IMR-90 (cell line): Measurements from ENCODE around the gene RXRG. TPM values are rescaled to one million over a fixed set of nuclear protein-coding genes. Genes with fewer than 3 reads are reported as not detected.

Source experiments
- ATAC-seq: fragments of 200-7000 bp; cut with Tn5 transposase; 2 replicates; pipeline ENCODE4 v1.9.1; 2020; ENCODE audit warnings: low read depth, mild to moderate bottlenecking, moderate library complexity
- BruUV-seq: library from RNA; stranded (reverse); fragments of 400-500 nt; replicated peaks from 2 replicates; lab custom pipeline; 2021; lab: Mats Ljungman, UMichigan
- CTCF ChIA-PET: fragments of 300-600 bp; formaldehyde crosslinking; extraction: SDS; loops from one replicate; lab custom pipeline; 2021; ENCODE audit warnings: antibody characterized with exemption; lab: Yijun Ruan, JAX
- POLR2A ChIA-PET: fragments of 300-600 bp; sonication (Branson Sonifier 250); formaldehyde crosslinking; loops from one replicate; lab custom pipeline; 2022; ENCODE audit warnings: antibody characterized with exemption; ENCODE audit not compliant: unreplicated experiment; lab: Charles Lee
- DNase-seq: peaks from one replicate; pipeline ENCODE4 v3.0.0; 2013
- H2AFZ ChIP-seq: replicated peaks from 2 replicates; pipeline ENCODE3; 2013; ENCODE audit warnings: low read length, mild to moderate bottlenecking; ENCODE audit not compliant: poor library complexity
- H2AK5ac ChIP-seq: 2 replicates; pipeline ENCODE4 v1.6.1; 2013; ENCODE audit warnings: low read depth, low read length, inconsistent platforms
- H2AK9ac ChIP-seq: replicated peaks from 2 replicates; pipeline ENCODE3; 2013; ENCODE audit warnings: mild to moderate bottlenecking, low read depth, low read length, moderate library complexity; ENCODE audit not compliant: poor library complexity
- H2BK120ac ChIP-seq: 2 replicates; pipeline ENCODE4 v1.6.1; 2013; ENCODE audit warnings: low read depth, low read length, inconsistent platforms
- H2BK15ac ChIP-seq: 3 replicates; pipeline ENCODE4 v1.6.1; 2013; ENCODE audit warnings: low read depth, low read length, inconsistent platforms
- H2BK20ac ChIP-seq: 2 replicates; pipeline ENCODE4 v1.6.1; 2013; ENCODE audit warnings: low read depth, mild to moderate bottlenecking, inconsistent platforms, low read length, moderate library complexity
- H2BK5ac ChIP-seq: 2 replicates; pipeline ENCODE4 v1.6.1; 2013; ENCODE audit warnings: mild to moderate bottlenecking, low read depth, low read length, inconsistent platforms; ENCODE audit not compliant: poor library complexity, severe bottlenecking
- H3K14ac ChIP-seq: replicated peaks from 2 replicates; pipeline ENCODE4 v1.6.1; 2013; ENCODE audit warnings: low read depth, low read length, inconsistent platforms
- H3K18ac ChIP-seq: 2 replicates; pipeline ENCODE4 v1.6.1; 2013; ENCODE audit warnings: low read depth, low read length, control low read depth
- H3K23ac ChIP-seq: 2 replicates; pipeline ENCODE4 v1.6.1; 2013; ENCODE audit warnings: low read depth, low read length, inconsistent platforms
- H3K27ac ChIP-seq: 2 replicates; pipeline ENCODE4 v1.5.1; 2013; ENCODE audit warnings: mild to moderate bottlenecking, control low read depth, low read length; ENCODE audit not compliant: insufficient read depth
- H3K27me3 ChIP-seq: 2 replicates; pipeline ENCODE4 v1.6.1; 2013; ENCODE audit warnings: low read length; ENCODE audit not compliant: control insufficient read depth, insufficient read depth
- H3K36me3 ChIP-seq: 2 replicates; pipeline ENCODE4 v1.6.1; 2013; ENCODE audit warnings: low read length, mixed read lengths; ENCODE audit not compliant: control insufficient read depth, insufficient read depth
- H3K4ac ChIP-seq: 2 replicates; pipeline ENCODE4 v1.6.1; 2013; ENCODE audit warnings: low read depth, low read length, inconsistent platforms
- H3K4me1 ChIP-seq: 2 replicates; pipeline ENCODE4 v1.6.1; 2013; ENCODE audit warnings: low read length, mixed read lengths; ENCODE audit not compliant: control insufficient read depth, insufficient read depth
- H3K4me2 ChIP-seq: 2 replicates; pipeline ENCODE4 v1.6.1; 2013; ENCODE audit warnings: low read depth, mild to moderate bottlenecking, control low read depth, low read length, moderate library complexity
- H3K4me3 ChIP-seq: 2 replicates; pipeline ENCODE4 v1.5.1; 2013; ENCODE audit warnings: low read depth, mild to moderate bottlenecking, control low read depth, low read length, moderate library complexity; ENCODE audit not compliant: insufficient read depth
- H3K56ac ChIP-seq: 2 replicates; pipeline ENCODE4 v1.6.1; 2013; ENCODE audit warnings: low read length, inconsistent platforms; ENCODE audit not compliant: insufficient read depth; ENCODE audit errors: extremely low read depth
- H3K79me1 ChIP-seq, 2 experiments: 2 replicates each; pipeline ENCODE4 v1.6.1; 2013; ENCODE audit warnings: low read length in 2 of 2, inconsistent platforms in 1 of 2, low read depth in 1 of 2
- H3K9ac ChIP-seq: 2 replicates; pipeline ENCODE4 v1.6.1; 2013; ENCODE audit warnings: low read depth, low read length, control low read depth
- H3K9me1 ChIP-seq: 2 replicates; pipeline ENCODE4 v1.6.1; 2013; ENCODE audit warnings: low read length, inconsistent platforms; ENCODE audit not compliant: insufficient read depth
- H3K9me3 ChIP-seq: 2 replicates; pipeline ENCODE4 v1.6.1; 2013; ENCODE audit warnings: low read length; ENCODE audit not compliant: control insufficient read depth, insufficient read depth
- H4K20me1 ChIP-seq: 2 replicates; pipeline ENCODE4 v1.6.1; 2013; ENCODE audit warnings: low read length, inconsistent platforms; ENCODE audit not compliant: insufficient read depth
- H4K5ac ChIP-seq: 2 replicates; pipeline ENCODE4 v1.6.1; 2013; ENCODE audit warnings: mild to moderate bottlenecking, low read depth, low read length, control low read depth
- H4K8ac ChIP-seq, 2 experiments: 2 replicates each; pipeline ENCODE4 v1.6.1; 2013; ENCODE audit warnings: low read depth in 2 of 2, low read length in 2 of 2, control low read depth in 1 of 2, inconsistent platforms in 1 of 2
- H4K91ac ChIP-seq: 2 replicates; pipeline ENCODE4 v1.6.1; 2013; ENCODE audit warnings: low read depth, low read length, inconsistent platforms; ENCODE audit not compliant: insufficient read depth
- CEBPB ChIP-seq: IDR thresholded peaks from 2 replicates; pipeline ENCODE4 v1.6.1; 2012; ENCODE audit warnings: low read depth, low read length, improper control_type of control experiment
- CTCF ChIP-seq: conservative IDR thresholded peaks from 2 replicates; pipeline ENCODE4 v1.5.1; 2012; ENCODE audit warnings: mild to moderate bottlenecking, low read depth, low read length, improper control_type of control experiment
- FOS ChIP-seq: fragments of 150-350 bp; IDR thresholded peaks from 2 replicates; pipeline ENCODE4 v1.6.1; 2016; ENCODE audit warnings: low read depth, low read length
- MAFK ChIP-seq: IDR thresholded peaks from 2 replicates; pipeline ENCODE4 v1.6.1; 2012; ENCODE audit warnings: low read depth, low read length, improper control_type of control experiment
- MAZ ChIP-seq: IDR thresholded peaks from 2 replicates; pipeline ENCODE4 v1.6.1; 2012; ENCODE audit warnings: low read depth, mild to moderate bottlenecking, low read length, improper control_type of control experiment, moderate library complexity, borderline replicate concordance
- MXI1 ChIP-seq: IDR thresholded peaks from 2 replicates; pipeline ENCODE4 v1.6.1; 2012; ENCODE audit warnings: low read depth, mild to moderate bottlenecking, low read length, moderate library complexity, borderline replicate concordance
- NFE2L2 ChIP-seq: fragments of 150-350 bp; IDR thresholded peaks from 2 replicates; pipeline ENCODE4 v1.6.1; 2016; ENCODE audit warnings: low read depth, mild to moderate bottlenecking, low read length
- RFX5 ChIP-seq: IDR thresholded peaks from 2 replicates; pipeline ENCODE4 v1.8.0; 2012; ENCODE audit warnings: low read depth, mild to moderate bottlenecking, low read length, moderate library complexity
- SMC3 ChIP-seq: fragments of 150-350 bp; IDR thresholded peaks from 2 replicates; pipeline ENCODE4 v1.6.1; 2016; ENCODE audit warnings: low read depth, mild to moderate bottlenecking, antibody characterized with exemption, low read length, moderate library complexity
- USF2 ChIP-seq: fragments of 150-350 bp; IDR thresholded peaks from 2 replicates; pipeline ENCODE4 v1.6.1; 2017; ENCODE audit warnings: mild to moderate bottlenecking, antibody characterized with exemption, low read length, low read depth
- WGBS, 2 experiments: methylation state at CpG; one replicate each; pipeline versions ENCODE4 v1.1.5 to v1.1.7; 2013; ENCODE audit warnings: missing lambda C conversion rate in 2 of 2; ENCODE audit not compliant: insufficient read length in 1 of 2; ENCODE audit errors: extremely low coverage in 2 of 2; 5-methylcytosine and 5-hydroxymethylcytosine counted together
- dilution Hi-C: fragments of 300-500 bp; cut with HindIII; formaldehyde crosslinking; loops from one replicate; pipeline ENCODE4 v1.14.3; 2018; ENCODE audit warnings: low sequenced_read_pairs; ENCODE audit not compliant: unreplicated experiment
- in situ Hi-C: fragments of 300-500 bp; cut with MboI; formaldehyde crosslinking; loops from 3 replicates; pipeline ENCODE4 v1.14.3; 2019; ENCODE audit warnings: low sequenced_read_pairs, inconsistent platforms, mixed read lengths
- intact Hi-C: fragments of 100-400 bp; cut with micrococcal nuclease; formaldehyde crosslinking; loops from 2 replicates; pipeline ENCODE4 v1.10.0; 2022
- polyA plus RNA-seq, 3 experiments: library from polyadenylated mRNA; depleted of rRNA; stranded (reverse); fragments of >200 nt; gene quantifications; 2 replicates each; pipeline ENCODE4 v1.2.3, GENCODE V29; 2012; ENCODE audit warnings: low replicate concordance in 1 of 3
- total RNA-seq: library from RNA; depleted of rRNA; stranded (reverse); fragments of >200 nt; gene quantifications from 2 replicates; pipeline ENCODE4 v1.2.3, GENCODE V29; 2012

Gene RXRG
- total and polyA plus RNA-seq, 2 of the 4 experiments (the other 2 are of a cell fraction): not detected

DNA sequence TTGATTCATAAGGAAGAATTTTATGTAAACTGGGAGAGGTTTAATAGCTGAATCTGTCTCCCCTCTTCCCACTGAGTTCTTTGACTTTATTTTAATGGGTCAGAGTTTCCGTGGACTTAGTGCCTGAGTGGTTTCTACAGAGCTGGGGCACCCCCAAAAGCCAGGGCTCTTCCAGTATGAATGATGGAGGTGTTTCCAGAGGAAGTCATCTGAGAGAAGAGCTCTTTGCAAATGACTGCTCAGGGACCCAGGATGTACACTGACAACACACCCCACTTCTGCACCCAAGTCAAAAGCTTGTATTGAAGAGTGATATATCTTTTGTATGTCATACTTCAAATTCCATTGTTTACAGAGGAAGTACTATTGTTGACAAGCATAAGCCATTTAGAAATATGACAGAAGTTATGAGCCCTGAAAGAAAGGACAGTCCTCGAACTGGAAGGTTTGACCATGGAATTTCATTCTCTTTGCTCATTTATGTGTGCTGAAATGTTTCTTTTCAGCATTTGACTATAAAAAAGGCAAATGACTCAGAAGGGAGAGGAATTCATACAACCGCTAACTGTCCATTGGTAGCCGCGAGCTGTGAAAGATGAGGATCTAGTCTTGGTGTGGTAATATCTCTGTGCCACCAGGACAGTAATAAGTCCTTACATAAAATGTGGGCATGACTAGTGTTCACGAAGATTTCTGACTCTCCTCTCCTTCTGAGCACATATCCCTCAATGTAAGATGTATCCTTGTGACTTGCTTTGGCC is 63.0 kb downstream of the RXRG start (continued):
- no peak for TF ChIP-seq CTCF

GRCh38 chr1:165376811-165377311 is 68.1 kb downstream of the RXRG start:
- no peak overlapping the region for H3K4me3 ChIP-seq
- H3K4me2 ChIP-seq: peak overlapping the region; percentile 59; the same call in 1 of the 2 replicates
- no peak overlapping the region for H4K8ac ChIP-seq
- no peak overlapping the region for H3K14ac ChIP-seq
- no peak overlapping the region for H4K91ac ChIP-seq
- dilution Hi-C loops: loop anchor here (25.0 kb wide), 1 partner anchor 210 kb away; no protein-coding TSS in a partner anchor
- no peak overlapping the region for H3K18ac ChIP-seq
- H2BK15ac ChIP-seq: no peak overlapping the region
- in situ Hi-C loops: loop anchor here (25.0 kb wide), 1 partner anchor 560 kb away; no protein-coding TSS in a partner anchor
- no peak overlapping the region for H3K4ac ChIP-seq
- BruUV-seq: no TSS peak
- DNase-seq: no peak
- 6% methylated on average over 4 of the region's 12 CpGs; no CpG with 5 or more reads in 1 of the 2 experiments for WGBS, 2 experiments
- no peaks in the 10 kb centered on the region for H3K9me3 ChIP-seq
- no peak overlapping the region for H2BK120ac ChIP-seq
- H2BK5ac ChIP-seq: no peak overlapping the region
- peaks cover 18% of the 10 kb centered on the region for H3K27me3 ChIP-seq
- H2AFZ ChIP-seq: peak overlapping the region; percentile 59
- ChIA-PET CTCF (no interaction called here), POLR2A (no interaction called here)
- no peak for ATAC-seq
- H2AK9ac ChIP-seq: no peak overlapping the region
- no peak overlapping the region for H3K27ac ChIP-seq
- H4K5ac ChIP-seq: no peak overlapping the region
- no peak overlapping the region for H3K9ac ChIP-seq
- no peak overlapping the region for H3K56ac ChIP-seq
- H4K20me1 ChIP-seq: no peaks in the 10 kb centered on the region
- H3K9me1 ChIP-seq: no peaks in the 10 kb centered on the region
- no peaks in the 10 kb centered on the region for H3K79me1 ChIP-seq
- no peaks in the 10 kb centered on the region for H3K36me3 ChIP-seq
- intact Hi-C loops: no loop called here
- no peaks in the 10 kb centered on the region for H3K4me1 ChIP-seq
- no peak overlapping the region for H2BK20ac ChIP-seq
- H2AK5ac ChIP-seq: no peak overlapping the region
- no peak overlapping the region for H3K23ac ChIP-seq
- TF ChIP-seq SMC3 (no peak), USF2 (no peak), RFX5 (no peak), MAFK (no peak), MXI1 (no peak), MAZ (no peak), CEBPB (no peak), CTCF (no peak), FOS (no peak), NFE2L2 (no peak)
